SK-N-SH (cell line): Measurements from ENCODE around the gene CCDC187.

Experiments used
- ELF1 ChIP-seq: IDR thresholded peaks from 2 replicates; pipeline ENCODE4 v1.4.0; 2012
- EP300 ChIP-seq, 2 experiments: IDR thresholded peaks; 2 replicates each; pipeline versions ENCODE4 v1.4.0 to v1.6.1; 2012; ENCODE audit warnings: borderline replicate concordance in 1 of 2, low read depth in 1 of 2, low read length in 1 of 2
- FOSL2 ChIP-seq: IDR thresholded peaks from 2 replicates; pipeline ENCODE4 v1.4.0; 2012; ENCODE audit warnings: low read depth, mild to moderate bottlenecking, moderate library complexity, borderline replicate concordance
- MXI1 ChIP-seq: IDR thresholded peaks from 2 replicates; pipeline ENCODE4 v1.6.1; 2012; ENCODE audit warnings: mild to moderate bottlenecking, low read depth, low read length, improper control_type of control experiment
- NRF1 ChIP-seq: IDR thresholded peaks from 2 replicates; pipeline ENCODE4 v1.6.1; 2012; ENCODE audit warnings: low read depth, mild to moderate bottlenecking, low read length
- POLR2AphosphoS5 ChIP-seq: IDR thresholded peaks from 2 replicates; pipeline ENCODE4 v1.6.1; 2012; ENCODE audit warnings: low read depth, low read length
- RAD21 ChIP-seq: IDR thresholded peaks from 2 replicates; pipeline ENCODE4 v1.6.1; 2012; ENCODE audit warnings: mild to moderate bottlenecking, low read length
- RCOR1 ChIP-seq: fragments of 150-350 bp; IDR thresholded peaks from 2 replicates; pipeline ENCODE4 v1.6.1; 2017; ENCODE audit warnings: antibody characterized with exemption, low read length
- RFX5 ChIP-seq: IDR thresholded peaks from 2 replicates; pipeline ENCODE4 v1.6.1; 2012; ENCODE audit warnings: mild to moderate bottlenecking, improper control_type of control experiment, low read length
- SMC3 ChIP-seq: IDR thresholded peaks from 2 replicates; pipeline ENCODE4 v1.6.1; 2012; ENCODE audit warnings: low read depth, low read length, improper control_type of control experiment
- TEAD4 ChIP-seq: IDR thresholded peaks from 2 replicates; pipeline ENCODE4 v1.4.0; 2012; ENCODE audit warnings: mild to moderate bottlenecking, borderline replicate concordance; ENCODE audit not compliant: insufficient read depth
- TF ChIP-seq, protein P1 (sequence below): fragments of 200-600 bp; sonication (generic); IDR thresholded peaks from 2 replicates; pipeline ENCODE4 v1.6.1; 2017; ENCODE audit warnings: antibody characterized with exemption, mild to moderate bottlenecking, moderate library complexity
- TF ChIP-seq, protein P2 (sequence below): IDR thresholded peaks from 2 replicates; pipeline ENCODE4 v1.4.0; 2012; ENCODE audit warnings: low read depth
- TF ChIP-seq, protein P3 (sequence below): IDR thresholded peaks from 2 replicates; pipeline ENCODE4 v1.6.1; 2012; ENCODE audit warnings: mild to moderate bottlenecking, low read depth, low read length, moderate library complexity

DNA sequence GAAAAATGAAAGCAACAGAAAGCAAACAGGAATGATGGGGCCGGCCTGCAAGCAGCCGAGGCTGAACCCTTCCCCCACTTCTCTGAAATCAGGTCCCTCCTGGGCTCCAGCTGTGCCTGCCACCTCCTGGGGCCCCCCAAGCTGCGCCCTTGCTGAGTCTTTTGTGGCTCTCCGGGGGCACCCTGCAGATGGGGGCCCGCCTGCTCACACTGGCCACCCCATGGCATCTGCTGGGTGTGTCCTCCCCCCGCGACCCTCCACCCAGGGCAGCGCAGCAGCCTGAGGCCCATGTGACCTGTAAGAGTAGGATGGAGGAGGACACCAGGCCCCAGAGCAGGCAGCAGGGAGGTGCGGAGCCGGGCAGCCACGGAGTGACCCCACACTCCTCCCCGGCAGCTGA lies 29.2 kb upstream of the CCDC187 start:
- TF ChIP-seq RAD21 (no peak), EP300 (IDR thresholded peaks at IDR 0.05; ENCODE audit: borderline replicate concordance in 1 of 2, low read depth in 1 of 2, low read length in 1 of 2) (no peak), ELF1 (no peak), POLR2AphosphoS5 (no peak), RFX5 (no peak), MXI1 (no peak), NRF1 (no peak), TEAD4 (no peak), RCOR1 (no peak), SMC3 (no peak), FOSL2 (no peak)
- TF ChIP-seq, protein P1, sequence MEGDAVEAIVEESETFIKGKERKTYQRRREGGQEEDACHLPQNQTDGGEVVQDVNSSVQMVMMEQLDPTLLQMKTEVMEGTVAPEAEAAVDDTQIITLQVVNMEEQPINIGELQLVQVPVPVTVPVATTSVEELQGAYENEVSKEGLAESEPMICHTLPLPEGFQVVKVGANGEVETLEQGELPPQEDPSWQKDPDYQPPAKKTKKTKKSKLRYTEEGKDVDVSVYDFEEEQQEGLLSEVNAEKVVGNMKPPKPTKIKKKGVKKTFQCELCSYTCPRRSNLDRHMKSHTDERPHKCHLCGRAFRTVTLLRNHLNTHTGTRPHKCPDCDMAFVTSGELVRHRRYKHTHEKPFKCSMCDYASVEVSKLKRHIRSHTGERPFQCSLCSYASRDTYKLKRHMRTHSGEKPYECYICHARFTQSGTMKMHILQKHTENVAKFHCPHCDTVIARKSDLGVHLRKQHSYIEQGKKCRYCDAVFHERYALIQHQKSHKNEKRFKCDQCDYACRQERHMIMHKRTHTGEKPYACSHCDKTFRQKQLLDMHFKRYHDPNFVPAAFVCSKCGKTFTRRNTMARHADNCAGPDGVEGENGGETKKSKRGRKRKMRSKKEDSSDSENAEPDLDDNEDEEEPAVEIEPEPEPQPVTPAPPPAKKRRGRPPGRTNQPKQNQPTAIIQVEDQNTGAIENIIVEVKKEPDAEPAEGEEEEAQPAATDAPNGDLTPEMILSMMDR: no peak
- TF ChIP-seq, protein P2, sequence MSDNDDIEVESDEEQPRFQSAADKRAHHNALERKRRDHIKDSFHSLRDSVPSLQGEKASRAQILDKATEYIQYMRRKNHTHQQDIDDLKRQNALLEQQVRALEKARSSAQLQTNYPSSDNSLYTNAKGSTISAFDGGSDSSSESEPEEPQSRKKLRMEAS: no peak
- TF ChIP-seq, protein P3, sequence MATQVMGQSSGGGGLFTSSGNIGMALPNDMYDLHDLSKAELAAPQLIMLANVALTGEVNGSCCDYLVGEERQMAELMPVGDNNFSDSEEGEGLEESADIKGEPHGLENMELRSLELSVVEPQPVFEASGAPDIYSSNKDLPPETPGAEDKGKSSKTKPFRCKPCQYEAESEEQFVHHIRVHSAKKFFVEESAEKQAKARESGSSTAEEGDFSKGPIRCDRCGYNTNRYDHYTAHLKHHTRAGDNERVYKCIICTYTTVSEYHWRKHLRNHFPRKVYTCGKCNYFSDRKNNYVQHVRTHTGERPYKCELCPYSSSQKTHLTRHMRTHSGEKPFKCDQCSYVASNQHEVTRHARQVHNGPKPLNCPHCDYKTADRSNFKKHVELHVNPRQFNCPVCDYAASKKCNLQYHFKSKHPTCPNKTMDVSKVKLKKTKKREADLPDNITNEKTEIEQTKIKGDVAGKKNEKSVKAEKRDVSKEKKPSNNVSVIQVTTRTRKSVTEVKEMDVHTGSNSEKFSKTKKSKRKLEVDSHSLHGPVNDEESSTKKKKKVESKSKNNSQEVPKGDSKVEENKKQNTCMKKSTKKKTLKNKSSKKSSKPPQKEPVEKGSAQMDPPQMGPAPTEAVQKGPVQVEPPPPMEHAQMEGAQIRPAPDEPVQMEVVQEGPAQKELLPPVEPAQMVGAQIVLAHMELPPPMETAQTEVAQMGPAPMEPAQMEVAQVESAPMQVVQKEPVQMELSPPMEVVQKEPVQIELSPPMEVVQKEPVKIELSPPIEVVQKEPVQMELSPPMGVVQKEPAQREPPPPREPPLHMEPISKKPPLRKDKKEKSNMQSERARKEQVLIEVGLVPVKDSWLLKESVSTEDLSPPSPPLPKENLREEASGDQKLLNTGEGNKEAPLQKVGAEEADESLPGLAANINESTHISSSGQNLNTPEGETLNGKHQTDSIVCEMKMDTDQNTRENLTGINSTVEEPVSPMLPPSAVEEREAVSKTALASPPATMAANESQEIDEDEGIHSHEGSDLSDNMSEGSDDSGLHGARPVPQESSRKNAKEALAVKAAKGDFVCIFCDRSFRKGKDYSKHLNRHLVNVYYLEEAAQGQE: no peak
